ENCODE results near the gene MEST. TPM values are rescaled to one million over a fixed set of nuclear protein-coding genes. Genes with fewer than 3 reads are reported as not detected.

MEST gene
- polyA plus RNA-seq, 1 donor from 2014 or later, result 136 TPM

GRCh38 chr7:130471974-130472373 is 19.9 kb upstream of the MEST start:
- H4K20me1 ChIP-seq (ENCODE audit: insufficient read depth), result no peaks in the 10 kb centered on the region
- TF ChIP-seq REST (IDR thresholded peaks at IDR 0.05; ENCODE audit: borderline replicate concordance) (no peak), SMC3 (conservative IDR thresholded peaks at IDR 0.05; ENCODE audit: poor library complexity) (no peak), RAD21 (conservative IDR thresholded peaks at IDR 0.05) (no peak), POLR2AphosphoS5 (IDR thresholded peaks at IDR 0.05) (no peak), CTCF (IDR thresholded peaks at IDR 0.05; ENCODE audit: poor library complexity, severe bottlenecking) (no peak), MXI1 (conservative IDR thresholded peaks at IDR 0.05; ENCODE audit: poor library complexity, severe bottlenecking) (no peak), EZH2 (IDR thresholded peaks at IDR 0.05; ENCODE audit: borderline replicate concordance, insufficient read depth, low read length, poor library complexity, severe bottlenecking) (no peak), EP300 (conservative IDR thresholded peaks at IDR 0.05; ENCODE audit: poor library complexity, severe bottlenecking) (no peak), TAF1 (IDR thresholded peaks at IDR 0.05; ENCODE audit: low read depth) (no peak)
- H3K27ac ChIP-seq (ENCODE audit: low read length), result peak overlapping the region; percentile 12
- H3K9me3 ChIP-seq (ENCODE audit: low read length), result no peaks in the 10 kb centered on the region
- no peaks in the 10 kb centered on the region for H3K9me2 ChIP-seq (ENCODE audit: insufficient read depth, low read length)
- H3K9ac ChIP-seq (ENCODE audit: low read length), result no peak overlapping the region
- H3K27me3 ChIP-seq (ENCODE audit: insufficient read depth, low read depth, low read length), result no peaks in the 10 kb centered on the region
- no peaks in the 10 kb centered on the region for H3K36me3 ChIP-seq (ENCODE audit: insufficient read depth, low read length)
- H3K4me2 ChIP-seq (ENCODE audit: low read length), result no peak overlapping the region
- no peaks in the 10 kb centered on the region for H3K79me2 ChIP-seq (replicated peaks; ENCODE audit: insufficient read depth, low read length)
- H3K4me3 ChIP-seq (ENCODE audit: low read length), result no peak overlapping the region
- H2AFZ ChIP-seq (ENCODE audit: low read depth, low read length), result no peak overlapping the region
- H3F3A ChIP-seq (ENCODE audit: insufficient read depth, low read length, poor library complexity, severe bottlenecking), result peaks cover 24% of the 10 kb centered on the region

- H3K36me3 ChIP-seq (ENCODE audit: insufficient read depth, low read length), result no peaks in the 10 kb centered on the region
- peak overlapping the region; percentile 8 for H3K4me2 ChIP-seq (ENCODE audit: low read length)
- no peaks in the 10 kb centered on the region for H3K27me3 ChIP-seq (ENCODE audit: insufficient read depth, low read depth, low read length)
- peak overlapping the region; percentile 32 for H3K4me3 ChIP-seq (ENCODE audit: low read length)
- peak overlapping the region; percentile 59 for H3K9ac ChIP-seq (ENCODE audit: low read length)
- peak overlapping the region; percentile 86 for H3K27ac ChIP-seq (ENCODE audit: low read length)
- H3K79me2 ChIP-seq (replicated peaks; ENCODE audit: insufficient read depth, low read length), result no peaks in the 10 kb centered on the region
- no peaks in the 10 kb centered on the region for H3K9me2 ChIP-seq (ENCODE audit: insufficient read depth, low read length)
- no peaks in the 10 kb centered on the region for H3K9me3 ChIP-seq (ENCODE audit: low read length)
- peaks cover 29% of the 10 kb centered on the region for H3F3A ChIP-seq (ENCODE audit: insufficient read depth, low read length, poor library complexity, severe bottlenecking)
- H4K20me1 ChIP-seq (ENCODE audit: insufficient read depth), result no peaks in the 10 kb centered on the region
- H2AFZ ChIP-seq (ENCODE audit: low read depth, low read length), result no peak overlapping the region
- TF ChIP-seq EZH2 (IDR thresholded peaks at IDR 0.05; ENCODE audit: borderline replicate concordance, insufficient read depth, low read length, poor library complexity, severe bottlenecking) (no peak), EP300 (conservative IDR thresholded peaks at IDR 0.05; ENCODE audit: poor library complexity, severe bottlenecking) (no peak), POLR2AphosphoS5 (IDR thresholded peaks at IDR 0.05) (no peak), MXI1 (conservative IDR thresholded peaks at IDR 0.05; ENCODE audit: poor library complexity, severe bottlenecking) (no peak), SMC3 (conservative IDR thresholded peaks at IDR 0.05; ENCODE audit: poor library complexity) (no peak), CTCF (IDR thresholded peaks at IDR 0.05; ENCODE audit: poor library complexity, severe bottlenecking) (no peak), TAF1 (IDR thresholded peaks at IDR 0.05; ENCODE audit: low read depth) (no peak), REST (IDR thresholded peaks at IDR 0.05; ENCODE audit: borderline replicate concordance) (no peak), RAD21 (conservative IDR thresholded peaks at IDR 0.05) (no peak)
Measured at GRCh38 chr7:130473289-130473688, 18.6 kb upstream of the MEST start.
